Fibroblast of pulmonary artery (primary cell): ENCODE results near the gene BAIAP2.

Experiments used
- DNase-seq: peaks from one replicate; pipeline ENCODE4 v3.0.0-alpha.2; 2010; ENCODE audit warnings: low read depth
- H3K4me3 ChIP-seq: replicated peaks from 2 replicates; pipeline ENCODE4 v1.5.1; 2011; ENCODE audit warnings: low read depth, mild to moderate bottlenecking, control low read depth, low read length, moderate library complexity
- CTCF ChIP-seq: IDR thresholded peaks from 2 replicates; pipeline ENCODE4 v1.5.1; 2011; ENCODE audit warnings: mild to moderate bottlenecking, control low read depth, low read length, inconsistent platforms; ENCODE audit errors: missing control alignments

The BAIAP2 gene

DNA sequence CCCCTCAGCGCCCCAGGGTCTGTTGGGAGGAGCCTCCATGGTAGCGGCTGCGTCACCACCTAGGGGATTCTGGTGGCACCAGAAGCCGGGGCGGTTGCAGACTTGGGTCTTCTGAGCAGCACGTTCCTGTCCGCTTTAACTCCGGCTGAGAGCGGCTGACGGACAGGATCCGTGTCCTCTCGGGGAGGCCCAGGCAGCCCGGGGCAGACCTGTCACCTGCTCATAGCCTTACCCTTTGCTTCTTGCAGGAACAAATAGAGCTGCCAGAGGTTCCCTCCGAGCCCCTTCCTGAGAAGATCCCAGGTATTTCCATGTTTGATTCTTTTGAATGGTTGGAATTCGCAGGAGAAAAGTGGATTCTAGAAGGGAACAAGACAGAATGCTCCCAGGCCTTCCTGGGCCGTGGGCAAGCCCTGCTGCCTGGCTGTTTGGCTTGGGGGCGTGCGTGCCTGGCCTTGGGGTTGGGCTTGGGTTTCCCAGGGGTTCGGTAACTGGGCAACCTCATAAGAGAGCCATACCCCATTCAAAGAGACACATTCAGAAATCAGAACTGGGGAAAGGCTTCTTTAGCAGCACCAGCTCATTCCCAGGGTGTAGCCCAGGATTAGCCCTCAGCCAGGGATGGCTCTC lies 36.7 kb upstream of the BAIAP2 start:
- TF ChIP-seq CTCF, result no peak
- no peak for DNase-seq
- no peak overlapping the region for H3K4me3 ChIP-seq

GRCh38 chr17:80998748-80999535 lies 36.0 kb upstream of the BAIAP2 start:
- H3K4me3 ChIP-seq, result no peak overlapping the region
- no peak for TF ChIP-seq CTCF
- DNase-seq, result no peak

DNA sequence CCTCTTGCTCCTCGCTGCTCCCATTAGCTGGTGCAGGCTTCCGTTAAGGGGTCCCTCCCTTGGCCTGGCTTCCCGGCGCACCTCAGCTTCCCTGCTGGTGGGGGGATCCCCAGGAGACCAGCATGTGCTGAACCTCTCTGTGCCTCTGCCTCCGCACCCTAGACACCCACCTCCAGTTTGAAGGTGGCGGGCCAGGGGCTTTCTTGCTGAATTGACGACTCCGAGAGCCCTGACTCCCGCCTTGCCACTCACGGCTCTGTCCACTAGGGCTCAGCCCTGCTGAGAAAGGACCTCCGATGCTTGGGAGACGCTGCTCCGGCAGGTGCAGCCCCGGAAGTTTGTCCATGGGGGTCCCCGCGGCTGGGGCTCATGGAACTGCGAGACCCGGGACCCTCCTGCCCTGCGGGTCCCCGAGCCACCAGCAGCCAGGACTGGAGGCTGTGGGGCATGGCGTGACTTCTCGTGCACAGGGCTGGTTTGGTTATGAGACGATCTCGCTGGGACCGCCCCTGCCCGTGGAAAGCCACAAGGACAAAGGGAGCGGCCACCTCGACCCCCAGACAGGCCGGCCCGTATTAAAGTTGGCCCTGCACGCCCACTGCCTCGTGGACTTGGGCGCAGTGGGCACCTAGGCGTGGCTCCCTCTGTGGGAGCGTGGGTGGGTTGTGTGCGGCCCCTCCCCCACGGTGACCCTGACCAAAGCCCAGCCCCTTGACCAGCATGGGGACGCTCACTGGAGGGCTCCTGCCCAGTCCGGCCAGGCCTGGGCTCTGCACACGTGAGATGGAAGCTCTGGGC lies 35.2 kb upstream of the BAIAP2 start:
- no peak for TF ChIP-seq CTCF
- no peak overlapping the region for H3K4me3 ChIP-seq
- DNase-seq, result no peak

GRCh38 chr17:81000334-81000630 lies 34.7 kb upstream of the BAIAP2 start:
- no peak for TF ChIP-seq CTCF
- no peak for DNase-seq

GRCh38 chr17:81000631-81001357 lies 34.2 kb upstream of the BAIAP2 start:
- no peak for TF ChIP-seq CTCF
- no peak for DNase-seq
- no peak overlapping the region for H3K4me3 ChIP-seq

More at GRCh38 chr17:81000334-81000630, 34.7 kb upstream of the BAIAP2 start:
- no peak overlapping the region for H3K4me3 ChIP-seq

DNA sequence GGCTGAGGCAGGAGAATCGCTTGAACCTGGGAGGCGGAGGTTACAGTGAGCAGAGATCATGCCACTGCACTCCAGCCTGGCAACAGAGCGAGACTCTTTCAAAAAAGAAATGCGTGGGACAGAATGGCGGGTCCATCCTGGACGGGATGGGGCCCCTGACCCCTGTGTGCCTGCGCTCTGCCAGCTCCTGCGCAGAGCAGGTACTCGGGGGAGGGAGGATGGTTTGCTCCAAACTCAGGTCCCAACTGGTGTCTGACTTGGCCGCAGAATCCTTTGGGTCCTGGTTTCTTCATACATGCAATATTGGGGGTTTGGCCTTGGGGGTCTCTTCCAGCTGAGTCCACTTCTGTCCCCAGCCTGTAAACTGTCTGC lies 33.0 kb upstream of the BAIAP2 start:
- DNase-seq, result no peak
- H3K4me3 ChIP-seq, result no peak overlapping the region
- TF ChIP-seq CTCF, result no peak
